DLD1 (cell line): ENCODE measurements around the gene RPL10.

Experiments used
- in situ Hi-C: cut with HindIII; loops from 2 replicates; pipeline ENCODE4 v1.10.0; 2017; ENCODE audit warnings: low sequenced_read_pairs

The RPL10 gene

DNA sequence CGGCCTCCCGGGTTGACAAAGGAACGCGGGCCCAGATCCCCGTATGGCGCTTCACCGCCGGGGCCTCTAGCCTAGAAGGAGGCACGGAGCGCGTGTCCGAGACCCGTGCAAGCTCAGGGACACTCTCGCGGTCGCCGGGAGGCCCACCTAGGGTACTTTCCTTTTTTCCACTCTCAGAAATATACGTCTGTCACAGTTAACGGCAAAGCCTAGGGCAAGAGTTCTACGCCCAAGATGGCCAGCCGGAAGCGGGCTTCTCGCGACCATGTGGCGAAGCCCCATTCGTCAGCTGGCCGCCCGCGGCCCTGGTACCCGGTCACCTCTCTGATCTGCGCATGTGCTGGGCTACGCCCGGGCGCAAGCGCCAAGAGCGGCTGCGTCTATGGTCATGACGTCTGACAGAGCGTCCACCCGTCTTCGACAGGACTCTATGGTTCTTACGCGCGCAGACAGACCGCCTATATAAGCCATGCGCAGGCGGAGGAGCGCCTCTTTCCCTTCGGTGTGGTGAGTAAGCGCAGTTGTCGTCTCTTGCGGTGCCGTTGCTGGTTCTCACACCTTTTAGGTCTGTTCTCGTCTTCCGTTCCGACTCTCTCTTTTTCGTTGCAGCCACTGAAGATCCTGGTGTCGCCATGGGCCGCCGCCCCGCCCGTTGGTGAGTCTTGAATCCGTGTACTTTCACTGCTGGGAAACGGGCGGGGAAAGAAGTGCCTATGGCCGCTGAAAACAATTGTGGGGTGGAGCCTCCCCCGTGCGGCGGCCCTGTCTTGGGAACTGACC lies at the start of gene RPL10:
Gene RPL10, plus strand, starts transcription at position 490 of the 780 bp plus-strand sequence. Its CDS starts 143 bp downstream, at position 633.
- in situ Hi-C loops: no loop called here

DNA sequence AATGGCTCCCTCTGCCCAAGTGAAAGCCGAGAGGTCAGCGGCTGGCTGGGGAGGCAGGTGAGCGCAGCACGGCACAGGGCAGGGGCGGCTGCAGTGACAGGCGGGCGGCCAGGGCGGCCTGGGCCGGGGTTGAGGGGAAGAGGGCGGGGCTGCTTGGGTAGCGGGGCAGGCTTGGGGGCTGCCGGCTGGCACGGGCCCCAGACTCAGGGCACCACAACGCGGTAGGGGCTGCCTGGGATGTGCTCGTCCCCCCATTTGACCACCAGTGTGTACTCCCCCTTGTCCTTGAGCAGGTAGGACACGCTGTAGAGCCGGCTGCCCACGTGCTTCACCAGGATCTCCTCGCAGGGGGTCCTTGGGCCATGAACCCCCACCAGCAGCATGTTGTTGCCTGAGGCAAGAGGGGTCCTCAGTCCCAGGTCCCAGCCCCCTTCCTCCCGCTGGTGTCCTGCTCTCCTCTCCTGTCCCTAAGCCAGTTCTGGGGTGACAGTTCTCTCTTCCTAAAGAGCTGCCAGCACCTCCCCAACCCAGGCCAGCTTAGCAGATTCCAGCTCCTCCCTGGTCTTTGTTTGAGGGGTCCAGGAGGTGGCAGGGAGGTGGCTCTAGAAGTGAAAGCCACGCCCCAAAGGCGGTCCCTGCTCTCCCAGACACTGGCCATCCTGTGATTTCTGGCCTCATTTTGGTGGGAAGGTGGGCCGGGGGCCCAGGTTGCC lies 49.4 kb upstream of the RPL10 start:
- in situ Hi-C loops: no loop called here

DNA sequence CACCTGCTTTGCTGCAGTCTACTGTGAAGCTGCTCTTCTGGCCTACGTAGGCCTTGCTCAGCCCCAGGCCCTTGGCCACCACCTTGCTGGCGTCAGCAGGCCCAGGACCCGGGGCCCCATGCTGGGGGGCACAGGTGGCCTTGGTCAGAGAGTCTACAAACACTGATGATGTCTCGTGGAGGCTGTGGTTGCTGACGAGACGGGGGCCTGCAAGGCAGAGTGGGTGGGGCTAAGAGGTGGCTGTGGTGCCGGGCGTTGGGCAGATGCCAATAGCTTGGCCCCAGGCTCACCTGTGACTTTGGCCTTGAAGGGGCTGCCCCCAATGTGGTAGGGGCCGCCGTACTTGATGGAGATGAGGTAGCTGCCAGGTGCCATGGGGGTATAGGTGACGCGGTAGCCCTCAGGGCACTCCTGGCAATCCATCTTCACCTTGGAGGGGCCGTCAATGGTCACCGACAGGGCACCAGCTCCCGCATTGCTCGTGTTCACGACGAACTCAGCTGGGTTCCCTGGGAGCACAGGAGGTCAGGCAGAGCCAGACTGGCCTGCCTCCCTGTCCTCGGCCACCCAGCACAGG lies 48.7 kb upstream of the RPL10 start:
- in situ Hi-C loops: no loop called here

DNA sequence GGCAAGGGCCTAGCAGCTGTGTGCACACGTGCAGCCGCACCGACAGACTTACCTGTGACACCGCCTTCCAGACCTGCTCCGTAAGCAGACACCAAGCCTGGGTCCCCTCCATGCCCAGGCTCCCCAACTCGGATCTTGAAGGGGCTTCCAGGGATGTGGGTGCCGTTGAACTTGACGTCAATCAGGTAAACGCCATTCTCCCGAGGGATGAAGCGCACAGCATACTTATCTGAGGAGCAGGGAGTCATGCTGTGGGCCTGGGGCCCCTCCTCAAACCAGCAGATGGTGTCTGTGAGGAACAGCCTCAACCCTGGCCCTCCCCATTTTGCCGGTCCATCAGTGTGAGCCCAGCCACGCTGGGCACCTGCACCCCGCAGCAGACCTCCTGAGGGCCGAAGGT lies 48.2 kb upstream of the RPL10 start:
- in situ Hi-C loops: no loop called here

DNA sequence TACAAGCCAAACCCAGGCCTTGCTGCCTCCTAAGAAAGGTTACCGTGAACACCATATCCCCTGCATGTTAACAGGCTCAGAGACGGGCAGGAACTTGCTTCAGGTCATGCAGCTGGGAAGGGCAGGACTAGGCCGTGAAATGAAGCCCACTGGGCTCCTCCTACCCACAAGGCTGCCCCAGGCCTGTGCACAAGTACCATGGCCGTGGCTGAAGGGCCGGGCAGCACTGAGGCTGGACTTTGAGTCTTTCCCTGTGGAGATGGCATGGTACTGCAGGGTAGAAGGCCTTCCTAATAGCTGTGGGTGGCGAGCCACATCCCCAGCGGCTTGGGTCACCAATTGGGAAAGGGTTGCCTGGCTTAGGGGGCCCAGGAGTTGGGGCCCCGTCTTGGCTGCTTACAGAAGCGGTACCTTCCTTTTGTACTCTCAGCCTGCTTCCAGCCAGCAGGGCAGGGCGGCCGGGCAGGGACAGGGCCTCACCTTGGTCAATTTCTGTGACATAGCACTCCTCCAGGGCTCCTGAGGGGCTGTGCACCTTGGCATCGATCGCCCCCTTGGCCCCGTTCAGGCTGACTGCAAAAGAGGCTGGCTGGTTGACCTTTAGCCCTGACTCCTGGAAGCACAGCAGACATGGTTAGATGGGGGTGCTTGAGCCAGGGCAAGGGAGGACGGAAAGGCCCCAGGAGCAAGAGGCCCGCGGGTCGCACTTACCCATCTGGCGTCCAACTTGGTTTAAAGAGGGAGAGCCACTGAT lies 47.6 kb upstream of the RPL10 start:
- in situ Hi-C loops: no loop called here

DNA sequence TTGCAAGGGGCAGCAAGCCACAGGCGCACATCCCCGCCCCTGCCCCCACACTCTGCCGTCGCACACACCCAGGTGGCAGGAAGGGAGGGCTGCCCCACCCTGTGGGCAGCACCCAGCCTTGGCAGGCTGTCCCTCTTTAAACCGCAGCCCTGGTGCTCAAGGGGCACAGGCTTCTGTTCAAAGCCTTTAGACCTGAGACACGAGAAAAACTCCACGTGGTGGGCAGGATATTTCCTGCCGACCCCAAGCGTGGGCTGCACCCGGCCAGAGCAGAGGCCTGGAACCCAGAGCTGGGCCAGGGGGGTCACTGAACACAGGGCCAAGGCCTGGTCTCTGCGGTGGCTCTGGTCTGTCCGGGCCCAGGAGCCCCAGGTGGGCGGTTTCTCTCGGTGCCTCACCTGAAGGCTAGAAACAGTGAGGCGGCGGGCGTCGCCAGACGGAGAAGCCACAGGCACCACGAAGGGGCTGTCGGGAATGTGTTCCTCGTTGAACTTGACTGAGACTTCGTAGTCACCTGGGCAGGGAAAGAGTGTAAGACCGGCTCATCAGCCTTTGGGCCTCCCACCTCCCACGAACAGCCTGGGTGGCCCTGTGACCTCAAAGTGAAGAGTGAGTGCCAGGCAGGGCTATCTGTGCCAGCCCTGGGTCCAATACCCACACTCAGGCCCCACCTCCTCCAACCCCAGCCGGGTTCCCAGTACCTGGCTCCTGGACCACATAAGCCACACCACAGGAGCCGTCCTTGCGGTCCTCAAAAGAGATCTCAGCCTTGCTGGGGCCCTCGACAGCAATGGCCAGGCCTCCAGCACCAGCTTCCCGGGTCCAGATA lies 46.8 kb upstream of the RPL10 start:
- in situ Hi-C loops: no loop called here

DNA sequence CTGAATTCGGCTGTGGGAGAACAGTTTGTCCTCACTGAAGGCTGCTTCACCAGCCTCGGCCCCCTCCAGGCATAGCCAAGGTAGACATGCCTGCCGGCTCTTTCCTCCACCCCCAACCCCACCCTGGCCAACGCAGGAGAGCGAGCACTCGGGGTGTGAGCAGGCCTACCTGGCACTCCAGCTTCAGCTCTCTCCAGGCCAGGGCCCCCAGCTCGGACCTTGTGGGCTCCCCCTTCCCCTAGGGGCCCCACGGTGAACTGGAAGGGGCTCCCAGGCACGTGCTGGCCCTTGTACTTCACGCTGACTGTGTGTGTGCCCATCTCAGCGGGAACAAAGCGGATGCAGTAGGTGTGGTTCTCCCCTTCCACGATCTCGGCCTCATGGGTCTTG lies 46.2 kb upstream of the RPL10 start:
- in situ Hi-C loops: no loop called here

DNA sequence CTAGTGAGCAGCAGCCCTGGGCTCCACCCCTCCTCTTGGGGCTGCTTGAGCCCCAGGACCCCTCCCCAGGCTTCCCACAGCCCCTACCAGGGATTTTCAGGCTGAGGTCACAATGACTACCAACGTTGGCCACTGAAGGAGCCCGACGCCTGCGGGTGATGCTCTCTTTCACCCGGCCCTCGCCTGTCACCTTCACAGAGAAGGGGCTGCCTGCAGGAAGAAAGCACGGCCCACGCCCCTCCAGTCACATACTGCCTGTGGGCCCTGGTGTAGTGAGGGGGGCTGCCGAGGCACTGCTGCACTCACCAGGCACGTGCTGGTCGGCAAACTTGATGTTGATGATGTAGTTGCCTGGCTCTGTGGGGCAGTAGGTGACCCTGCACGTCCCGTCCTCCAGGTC lies 45.7 kb upstream of the RPL10 start:
- in situ Hi-C loops: no loop called here

DNA sequence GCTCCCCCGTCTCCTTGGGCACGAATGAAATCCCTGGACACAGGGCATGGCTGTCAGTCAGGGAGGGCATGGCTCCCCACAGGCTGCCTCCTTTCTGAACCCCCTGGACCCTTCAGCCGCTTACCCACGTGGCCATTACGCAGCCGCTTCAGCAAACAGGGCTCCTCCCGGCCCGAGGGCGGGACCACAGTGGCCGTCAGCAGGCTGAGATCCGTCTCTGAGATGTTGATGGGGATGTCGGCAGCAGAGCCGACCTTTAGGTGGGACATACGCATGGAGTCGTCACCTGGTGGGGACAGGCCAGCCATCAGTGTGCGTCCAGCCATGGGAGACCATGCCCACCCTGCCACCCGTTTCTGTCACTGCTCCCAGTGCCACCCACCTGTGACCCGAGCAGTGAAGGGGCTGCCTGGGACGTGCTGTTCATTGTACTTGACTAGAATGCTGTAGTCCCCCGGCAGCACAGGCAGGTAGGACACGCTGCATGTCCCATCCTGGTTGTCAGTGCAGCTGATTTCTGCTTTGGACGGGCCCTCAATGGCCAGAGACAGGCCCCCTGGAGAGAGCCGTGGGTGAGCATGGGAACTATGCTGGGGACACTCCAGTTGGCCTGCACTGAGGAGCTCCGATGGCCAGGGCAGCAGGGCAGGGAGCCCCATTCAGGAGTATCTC lies 44.9 kb upstream of the RPL10 start:
- in situ Hi-C loops: no loop called here

DNA sequence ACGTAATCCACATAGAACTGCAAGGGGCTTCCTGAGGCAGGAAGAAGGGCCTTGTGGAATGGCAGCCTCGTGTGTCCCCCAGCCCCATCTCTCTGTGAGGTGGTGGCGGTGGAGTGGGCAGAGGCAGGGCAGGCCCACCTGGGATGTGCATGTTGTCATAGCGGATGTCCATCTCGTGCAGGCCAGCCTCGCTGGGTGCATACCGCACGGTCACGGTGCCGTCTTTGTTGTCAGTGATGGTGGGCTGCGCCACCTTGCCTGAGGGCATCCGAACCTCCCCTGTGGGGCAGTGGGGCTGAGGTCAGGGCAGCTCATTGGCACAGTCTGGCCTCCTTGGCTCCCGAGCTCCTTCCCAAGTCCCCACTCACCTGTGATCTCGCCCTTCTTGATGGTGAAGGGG lies 44.2 kb upstream of the RPL10 start:
- in situ Hi-C loops: no loop called here

DNA sequence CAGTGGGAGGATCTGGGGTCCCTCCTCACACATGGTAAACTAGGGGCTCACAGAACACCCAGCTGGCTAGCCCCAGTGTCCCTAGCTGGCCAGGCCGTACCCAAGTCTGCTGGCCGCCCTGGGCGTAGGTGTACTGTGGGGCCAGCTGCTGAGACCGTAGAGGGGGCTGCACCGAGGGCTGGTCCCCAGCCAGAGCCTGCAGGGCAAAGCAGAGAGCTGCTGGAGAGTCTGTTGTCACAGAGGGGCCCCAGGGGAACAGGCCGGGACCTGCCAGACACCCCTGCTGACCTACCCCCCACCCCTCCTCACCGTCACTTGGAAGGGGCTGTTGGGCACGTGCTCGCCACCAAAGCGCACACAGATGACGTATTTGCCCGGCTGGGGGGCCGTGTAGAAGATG lies 43.7 kb upstream of the RPL10 start:
- in situ Hi-C loops: no loop called here

DNA sequence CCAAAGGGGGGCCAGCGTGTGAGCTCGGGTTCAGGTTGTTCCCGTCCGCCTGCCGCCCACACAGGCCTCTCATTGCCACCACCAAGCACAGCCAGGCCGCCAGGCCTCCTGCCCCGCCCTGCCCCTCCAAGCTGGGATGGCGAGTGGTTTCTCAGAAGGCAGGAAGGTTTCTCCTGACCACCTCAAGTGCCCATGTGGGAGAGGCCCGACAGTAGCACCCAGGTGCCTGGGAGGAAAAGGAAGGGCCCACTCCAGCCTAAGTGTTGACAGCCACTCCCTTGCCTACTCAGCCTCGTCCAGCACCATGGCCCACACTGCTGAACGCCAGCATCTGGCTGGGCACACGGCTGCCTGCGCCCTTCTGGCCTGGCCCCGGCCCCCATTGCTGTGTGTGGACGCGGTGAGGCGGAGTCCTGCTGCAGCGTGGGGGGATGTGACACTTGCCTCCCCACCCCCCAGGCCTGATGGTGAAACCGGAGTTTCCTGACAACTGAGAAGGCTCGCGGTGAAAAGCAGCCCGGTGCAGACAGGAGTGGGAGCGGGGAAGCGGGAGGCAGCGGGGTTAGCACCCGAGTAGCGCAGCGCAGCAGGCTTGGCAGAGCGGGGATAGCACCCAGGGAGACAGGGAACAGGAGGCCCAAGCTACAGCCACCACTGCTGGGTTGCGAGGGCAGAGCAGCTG lies 42.9 kb upstream of the RPL10 start:
- in situ Hi-C loops: no loop called here

DNA sequence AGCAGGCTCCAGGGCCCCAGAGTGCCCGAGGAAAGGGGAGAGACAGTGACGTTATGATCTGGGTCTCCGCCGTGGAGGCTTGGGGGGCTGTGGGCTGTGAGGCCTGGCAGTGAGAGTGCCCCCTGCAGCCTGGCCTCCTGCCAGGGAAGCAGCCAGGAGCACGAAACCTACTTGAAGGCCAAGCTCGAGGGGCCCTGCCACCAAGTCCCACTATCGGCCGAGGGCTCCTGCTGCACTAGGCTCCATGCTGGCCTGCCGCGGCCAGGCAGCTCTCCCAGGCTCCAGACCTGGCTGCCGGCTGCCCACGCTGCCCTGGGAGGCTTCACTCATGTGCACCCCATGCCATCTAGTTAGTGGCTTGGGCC lies 42.4 kb upstream of the RPL10 start:
- in situ Hi-C loops: no loop called here

DNA sequence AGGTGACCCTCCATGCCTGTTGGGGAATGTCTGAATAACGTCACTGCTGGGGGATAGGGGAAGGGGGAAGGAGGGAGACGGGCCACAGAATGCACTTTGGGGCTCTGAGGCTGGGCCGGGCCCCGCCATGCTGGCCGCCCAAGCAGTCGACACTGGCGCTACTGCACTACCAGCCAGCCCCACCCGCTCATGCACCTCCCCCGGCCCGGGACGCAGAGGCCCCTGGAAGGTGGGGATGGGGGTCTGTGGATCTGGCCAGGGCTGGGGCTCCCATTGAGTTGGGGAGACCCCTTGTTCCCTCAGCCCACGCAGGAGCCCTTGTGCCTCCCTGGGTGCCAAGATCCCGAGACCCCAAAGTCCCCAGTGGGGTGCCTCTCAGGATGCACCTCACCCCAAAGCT lies 41.6 kb upstream of the RPL10 start:
- in situ Hi-C loops: no loop called here

DNA sequence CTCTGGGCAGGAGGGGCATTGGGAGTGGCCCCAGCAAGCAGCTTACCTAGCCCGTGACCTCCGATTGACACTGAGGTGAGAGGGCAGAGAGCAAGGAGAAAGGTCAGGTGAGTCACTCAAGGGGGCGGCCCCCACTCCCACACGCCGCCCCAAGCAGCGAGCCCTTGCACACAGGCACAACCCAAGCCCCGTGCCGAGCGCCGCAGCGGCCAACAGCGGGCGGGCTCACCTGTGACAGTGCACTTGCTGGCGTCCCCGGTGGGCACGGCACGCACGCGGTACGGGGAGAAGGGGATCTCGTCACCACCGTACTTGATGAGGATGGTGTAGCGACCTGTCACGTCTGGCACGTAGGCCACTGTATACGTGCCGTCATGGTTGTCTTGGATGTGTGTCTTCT lies 41.0 kb upstream of the RPL10 start:
- in situ Hi-C loops: no loop called here

DNA sequence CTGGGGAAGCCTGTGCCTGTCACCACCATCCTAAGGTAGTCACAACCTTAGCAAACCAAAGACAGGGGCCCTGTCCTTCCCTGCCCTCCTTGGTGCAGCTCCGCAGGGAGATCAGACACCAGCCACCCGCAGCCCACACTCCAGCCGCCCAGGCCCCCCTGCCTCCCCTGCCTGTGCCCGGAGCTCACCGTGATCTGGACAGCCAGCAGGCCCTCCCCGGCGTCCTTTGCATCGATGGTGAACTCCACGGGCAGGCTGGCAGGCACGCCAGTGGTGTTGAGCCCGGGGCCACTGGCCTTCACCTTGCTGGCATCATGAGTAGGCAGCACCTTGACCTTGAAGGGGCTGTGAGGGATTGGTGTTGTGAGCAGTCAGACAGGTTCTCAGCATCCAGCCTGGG lies 40.2 kb upstream of the RPL10 start:
- in situ Hi-C loops: no loop called here

DNA sequence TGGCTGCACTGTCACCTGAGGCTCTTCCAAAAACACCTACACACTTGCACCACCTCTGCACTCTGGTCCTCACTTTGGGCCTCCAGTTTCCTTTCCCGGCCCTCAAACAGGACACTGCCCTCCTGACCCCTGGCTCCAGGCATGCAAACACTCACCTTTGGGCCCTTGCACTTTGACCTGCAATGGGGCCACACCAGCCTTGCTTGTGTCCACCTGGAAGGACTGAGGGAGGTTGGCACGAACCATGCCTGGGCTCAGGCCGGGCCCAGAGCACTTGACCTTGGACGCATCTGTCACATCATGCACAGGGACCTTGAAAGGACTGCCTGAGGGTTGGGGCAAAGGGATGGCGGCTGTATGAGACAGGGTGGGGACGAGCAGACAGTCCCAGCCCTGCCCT lies 39.3 kb upstream of the RPL10 start:
- in situ Hi-C loops: no loop called here

DNA sequence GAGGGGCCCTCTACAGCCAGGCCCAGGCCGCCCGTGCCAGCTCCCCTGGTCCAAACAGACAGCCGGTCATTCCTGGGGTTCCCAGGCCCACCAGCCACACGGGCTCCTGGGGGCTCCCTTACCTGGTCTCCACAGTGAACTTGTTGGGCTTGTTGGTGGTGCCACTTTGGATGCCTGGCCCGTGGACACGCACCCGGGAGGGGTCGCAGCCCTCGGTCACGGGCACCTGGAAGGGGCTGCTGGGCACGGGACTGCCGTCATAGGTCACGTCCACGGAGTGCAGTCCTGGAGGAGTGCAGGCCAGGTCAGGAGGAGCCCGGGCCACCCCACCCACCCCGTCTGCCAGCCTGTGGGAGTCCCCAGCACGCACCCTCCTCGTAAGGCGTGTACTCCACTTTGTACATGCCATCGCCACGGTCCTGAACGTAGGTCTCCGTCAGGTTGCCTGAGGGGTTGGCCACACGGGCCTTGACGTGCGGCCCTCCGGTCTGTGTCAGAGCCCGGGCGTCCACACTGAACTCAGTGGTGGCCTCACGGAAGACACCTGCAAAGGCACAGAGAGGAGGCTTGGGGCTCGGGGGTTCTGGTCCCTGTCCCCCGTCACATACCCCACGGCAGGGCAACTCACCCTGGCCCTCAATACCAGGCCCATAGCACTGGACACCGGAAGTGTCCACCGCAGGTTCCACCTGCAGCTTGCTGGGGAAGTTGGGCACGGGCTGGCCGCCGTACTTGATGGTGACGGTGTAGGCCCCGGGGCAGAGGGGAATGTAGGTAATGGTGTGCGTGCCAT lies 38.6 kb upstream of the RPL10 start:
- in situ Hi-C loops: no loop called here
